Neural progenitor cell (in vitro differentiated cells): ENCODE data around the gene MGAT4A.

Experiments used
- CTCF ChIP-seq: fragments of 200-600 bp; sonication (generic); IDR thresholded peaks from 2 replicates; pipeline ENCODE4 v1.5.1; 2017; ENCODE audit warnings: antibody characterized with exemption, mild to moderate bottlenecking
- EZH2 ChIP-seq: fragments of 200-600 bp; sonication (generic); IDR thresholded peaks from 2 replicates; pipeline ENCODE4 v1.6.1; 2017; ENCODE audit warnings: antibody characterized with exemption, mild to moderate bottlenecking, moderate library complexity
- EZH2phosphoT487 ChIP-seq: fragments of 200-600 bp; sonication (generic); IDR thresholded peaks from 2 replicates; pipeline ENCODE4 v1.6.1; 2017; ENCODE audit warnings: antibody characterized with exemption

- no peak for TF ChIP-seq EZH2
- no peak for TF ChIP-seq CTCF
- TF ChIP-seq EZH2phosphoT487: no peak
These were observed 15.0 kb downstream of the MGAT4A start for GRCh38 chr2:98715812-98716451.
